ENCODE results near the gene TMEM183A. TPM values are rescaled to one million over a fixed set of nuclear protein-coding genes. Genes with fewer than 3 reads are reported as not detected.

Gene TMEM183A
- total and polyA plus RNA-seq, 9 of the 15 experiments (the other 6 are each of a cell fraction or from before 2014, with no cell fraction given) = 23.4 to 190 (median 124) TPM

- Histone ChIP-seq H3K36me3 (ENCODE audit: control insufficient read depth, insufficient read depth, low read length) (no peaks in the 10 kb centered on the region), H2AFZ (ENCODE audit: low read depth, low read length) (no peak overlapping the region), H3K4me3 (no peak overlapping the region), H3K9ac (ENCODE audit: insufficient read depth in 1 of 2, low read depth in 2 of 2, low read length in 2 of 2) (0 out of 4 replicates have a peak overlapping the region, but pooled peaks of 1 of the 2 experiments have one; percentile 5), H3K27me3 (ENCODE audit: control insufficient read depth in 2 of 2, insufficient read depth in 2 of 2, low read length in 2 of 2) (peaks cover 56 to 91% of the 10 kb centered on the region in 2 experiments), H4K20me1 (replicated peaks; ENCODE audit: control insufficient read depth, insufficient read depth, low read length) (peaks cover 9% of the 10 kb centered on the region; the same call in 1 of the 2 replicates), H3K4me1 (replicated peaks in 1 of 2; ENCODE audit: control insufficient read depth in 2 of 2, insufficient read depth in 2 of 2, low read length in 2 of 2) (peaks cover 0 to 9% of the 10 kb centered on the region in 2 experiments; a peak in 2 of 5 replicates), H3K9me1 (ENCODE audit: control insufficient read depth, insufficient read depth, low read length) (no peaks in the 10 kb centered on the region), H3K9me3 (replicated peaks; ENCODE audit: control insufficient read depth, insufficient read depth, low read depth, low read length) (no peaks in the 10 kb centered on the region), H3K79me2 (ENCODE audit: control insufficient read depth, insufficient read depth, low read length) (no peaks in the 10 kb centered on the region), H3K4me2 (ENCODE audit: insufficient read depth, low read length) (no peak overlapping the region), H3K27ac (ENCODE audit: extremely low read depth, low read depth, low read length) (no peak overlapping the region)
- DNase-seq (ENCODE audit: extremely low read depth in 1 of 4, low spot score in 3 of 4) = peak in 3 of 4 experiments; percentile 31 to 42 (median 38)
- POLR2A ChIA-PET = interaction anchor here (0.7 kb wide), 1 partner anchor 9 kb away, joined by 5 read pairs; no protein-coding TSS in a partner anchor
- CTCF ChIA-PET (ENCODE audit: low intra/inter-chr PET ratio) = no interaction called here
- FAIRE-seq = no peak
- no TSS peak for BruUV-seq (replicated peaks)
- 0% methylated on average over 6 of the region's 6 CpGs for WGBS (ENCODE audit: insufficient coverage, low coverage, missing lambda C conversion rate)
- ATAC-seq = peak; percentile 30; the same call in 1 of the 3 replicates
- in situ Hi-C loops (cut with MboI) (no loop called here), intact Hi-C loops (cut with micrococcal nuclease) (no loop called here)
- peak; percentile 39 to 58 (median 40); a peak in 5 of 6 replicates for TF ChIP-seq CTCF (IDR thresholded peaks at IDR 0.05 in 2 of 3, conservative IDR thresholded peaks at IDR 0.05 in 1 of 3; ENCODE audit: insufficient read depth in 2 of 3, low read depth in 1 of 3, low read length in 3 of 3)
- no peak for TF ChIP-seq BACH1 (tag; IDR thresholded peaks at IDR 0.05)
- 0 out of 2 replicates have a peak, but pooled peaks have one; percentile 20 for TF ChIP-seq MAX (CRISPR knock-in tag; IDR thresholded peaks at IDR 0.05)
- TF ChIP-seq HES1 (IDR thresholded peaks at IDR 0.05; ENCODE audit: low read depth) = no peak
- peak in 1 of 2 experiments; percentile 23; a peak in 1 of 4 replicates for TF ChIP-seq RCOR1 (IDR thresholded peaks at IDR 0.05; ENCODE audit: borderline replicate concordance in 1 of 2, low read depth in 2 of 2, low read length in 2 of 2)
- TF ChIP-seq KDM1A (IDR thresholded peaks at IDR 0.05) = peak; percentile 11 to 39; a peak in 1 of 4 replicates
- peak in 1 of 2 experiments; percentile 4; a peak in 1 of 4 replicates for TF ChIP-seq RAD21 (CRISPR knock-in tag; conservative IDR thresholded peaks at IDR 0.05 in 1 of 2, IDR thresholded peaks at IDR 0.05 in 1 of 2)
- TF ChIP-seq MAZ (CRISPR knock-in tag; conservative IDR thresholded peaks at IDR 0.05 in 1 of 2, IDR thresholded peaks at IDR 0.05 in 1 of 2) = 0 out of 4 replicates have a peak, but pooled peaks of 1 of the 2 experiments have one; percentile 2
- no peak for TF ChIP-seq HNRNPH1 (optimal IDR thresholded peaks at IDR 0.05; ENCODE audit: low read depth, low read length)
- peak; percentile 58; the same call in 1 of the 2 replicates for TF ChIP-seq SMARCA5 (IDR thresholded peaks at IDR 0.05)
- peak; percentile 16 for TF ChIP-seq RBM25 (IDR thresholded peaks at IDR 0.05; ENCODE audit: low read depth, low read length, severe bottlenecking)
- TF ChIP-seq BCOR (IDR thresholded peaks at IDR 0.05) = peak; percentile 77
- TF ChIP-seq DEAF1 (CRISPR knock-in tag; IDR thresholded peaks at IDR 0.05) = no peak
These were observed 49.3 kb downstream of the TMEM183A start for GRCh38 chr1:203056516-203056915.
